Mesothelial cell of epicardium (in vitro differentiated cells): ENCODE measurements around the gene TIGD3. TPM values are rescaled to one million over a fixed set of nuclear protein-coding genes. Genes with fewer than 3 reads are reported as not detected.

Experiments used
- DNase-seq, 2 experiments: peaks; one replicate each; pipeline ENCODE4 v3.0.0; 2021; ENCODE audit warnings: low spot score in 2 of 2; ENCODE audit not compliant: unreplicated experiment in 2 of 2
- H3K27ac Mint-ChIP-seq: 2 replicates; pipeline ENCODE4 v1.8.0; 2021; ENCODE audit warnings: mixed read lengths
- H3K27me3 Mint-ChIP-seq: 2 replicates; pipeline ENCODE4 v1.8.0; 2021; ENCODE audit warnings: low read depth, mixed read lengths
- H3K36me3 Mint-ChIP-seq: 2 replicates; pipeline ENCODE4 v1.8.0; 2021; ENCODE audit warnings: mixed read lengths
- H3K4me1 Mint-ChIP-seq: 2 replicates; pipeline ENCODE4 v1.8.0; 2021; ENCODE audit warnings: mixed read lengths
- H3K4me3 Mint-ChIP-seq: 2 replicates; pipeline ENCODE4 v1.8.0; 2021; ENCODE audit warnings: mild to moderate bottlenecking, moderate library complexity, mixed read lengths
- H3K9me3 Mint-ChIP-seq: 2 replicates; pipeline ENCODE4 v1.8.0; 2021; ENCODE audit warnings: mixed read lengths
- total RNA-seq: library from RNA; stranded (reverse); gene quantifications from 3 replicates; pipeline ENCODE4 v1.2.1, GENCODE V29; 2021
- TF ChIP-seq, protein P1 (sequence below): fragments of 200-600 bp; sonication (generic); IDR thresholded peaks from one replicate; pipeline ENCODE4 v1.5.0; 2021; ENCODE audit warnings: antibody characterized with exemption; ENCODE audit not compliant: unreplicated experiment

The TIGD3 gene
- total RNA-seq, 1 donor from 2014 or later: 0.60 TPM

DNA sequence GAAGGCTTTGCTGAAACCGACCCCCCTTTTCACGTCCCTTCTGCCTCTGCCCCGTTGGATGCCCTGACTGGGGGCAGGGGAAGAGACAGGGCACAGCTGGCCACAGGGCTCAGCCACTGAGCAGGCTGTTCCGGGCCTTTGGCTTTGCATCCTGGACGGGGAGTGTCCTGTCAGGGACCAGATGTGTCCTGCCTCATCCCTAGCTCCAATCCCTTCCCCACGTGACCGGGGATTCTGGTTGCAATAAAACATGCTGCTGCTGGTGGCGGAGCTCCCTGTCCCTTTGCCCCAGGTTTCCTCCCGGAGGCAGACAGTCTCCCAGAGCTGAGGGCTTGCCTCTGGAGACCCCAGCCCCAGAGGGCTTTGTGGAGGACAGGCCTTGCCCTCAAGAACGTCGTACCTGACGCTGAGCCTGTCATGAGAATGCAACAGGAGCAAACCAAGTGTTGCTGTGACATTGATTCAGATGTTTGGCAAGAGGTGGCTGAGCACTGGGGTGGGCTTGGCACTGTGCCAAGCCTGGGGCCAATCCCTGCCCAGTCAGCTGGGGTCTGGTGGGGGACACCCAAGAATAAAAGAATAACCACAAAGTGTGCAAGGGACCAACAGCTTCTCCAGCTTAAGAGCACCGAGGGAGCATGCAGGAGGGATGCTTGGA is 32.6 kb upstream of the TIGD3 start:
- H3K36me3 Mint-ChIP-seq: peaks cover 2% of the 10 kb centered on the region
- TF ChIP-seq, protein P1, sequence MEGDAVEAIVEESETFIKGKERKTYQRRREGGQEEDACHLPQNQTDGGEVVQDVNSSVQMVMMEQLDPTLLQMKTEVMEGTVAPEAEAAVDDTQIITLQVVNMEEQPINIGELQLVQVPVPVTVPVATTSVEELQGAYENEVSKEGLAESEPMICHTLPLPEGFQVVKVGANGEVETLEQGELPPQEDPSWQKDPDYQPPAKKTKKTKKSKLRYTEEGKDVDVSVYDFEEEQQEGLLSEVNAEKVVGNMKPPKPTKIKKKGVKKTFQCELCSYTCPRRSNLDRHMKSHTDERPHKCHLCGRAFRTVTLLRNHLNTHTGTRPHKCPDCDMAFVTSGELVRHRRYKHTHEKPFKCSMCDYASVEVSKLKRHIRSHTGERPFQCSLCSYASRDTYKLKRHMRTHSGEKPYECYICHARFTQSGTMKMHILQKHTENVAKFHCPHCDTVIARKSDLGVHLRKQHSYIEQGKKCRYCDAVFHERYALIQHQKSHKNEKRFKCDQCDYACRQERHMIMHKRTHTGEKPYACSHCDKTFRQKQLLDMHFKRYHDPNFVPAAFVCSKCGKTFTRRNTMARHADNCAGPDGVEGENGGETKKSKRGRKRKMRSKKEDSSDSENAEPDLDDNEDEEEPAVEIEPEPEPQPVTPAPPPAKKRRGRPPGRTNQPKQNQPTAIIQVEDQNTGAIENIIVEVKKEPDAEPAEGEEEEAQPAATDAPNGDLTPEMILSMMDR: no peak
- H3K4me1 Mint-ChIP-seq: peaks cover 4% of the 10 kb centered on the region
- H3K4me3 Mint-ChIP-seq: no peak overlapping the region
- no peak overlapping the region for H3K27ac Mint-ChIP-seq
- no peak for DNase-seq
- no peaks in the 10 kb centered on the region for H3K9me3 Mint-ChIP-seq
- no peaks in the 10 kb centered on the region for H3K27me3 Mint-ChIP-seq

DNA sequence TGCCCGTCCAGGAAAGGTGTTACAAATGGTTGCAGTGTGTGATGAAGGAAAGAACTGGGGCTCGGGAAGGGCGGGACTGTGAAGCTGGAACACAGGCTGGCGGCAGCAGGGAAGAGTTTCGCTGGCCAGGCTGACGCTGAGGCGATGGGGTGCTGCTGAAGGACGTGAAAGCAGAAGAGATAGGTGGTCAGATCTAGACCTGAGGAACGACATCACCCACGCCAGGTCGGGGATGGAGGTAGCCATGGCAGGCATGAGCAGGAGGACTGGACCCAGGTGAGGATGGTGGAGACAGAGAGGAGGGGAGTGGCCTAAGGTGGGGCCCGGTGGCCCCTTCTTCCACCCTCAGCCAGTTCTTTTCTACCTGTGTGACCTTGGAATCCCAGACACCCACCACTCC is 30.7 kb upstream of the TIGD3 start:
- Mint-ChIP-seq H3K4me3 (no peak overlapping the region), H3K36me3 (peaks cover 2% of the 10 kb centered on the region), H3K4me1 (no peaks in the 10 kb centered on the region), H3K9me3 (no peaks in the 10 kb centered on the region), H3K27ac (no peak overlapping the region), H3K27me3 (no peaks in the 10 kb centered on the region)
- DNase-seq: no peak
- TF ChIP-seq, protein P1: no peak

DNA sequence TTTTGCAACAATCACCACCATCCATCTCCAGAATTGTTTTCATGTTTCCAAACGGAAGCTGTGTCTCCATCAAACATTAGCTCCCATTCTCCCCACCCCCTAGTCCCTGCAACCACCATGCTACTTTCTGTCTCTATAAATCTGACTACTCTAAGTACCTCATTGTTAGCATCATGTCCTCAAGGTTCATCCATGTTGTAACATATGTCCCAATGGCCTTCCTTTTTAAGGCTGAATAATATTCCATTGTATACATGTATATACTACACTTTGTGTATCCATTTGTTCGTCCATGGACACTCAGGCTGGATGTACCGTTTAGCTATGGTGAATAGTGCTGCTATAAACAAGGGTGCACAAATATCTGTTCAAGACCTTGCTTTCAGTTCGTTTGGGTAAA is 29.1 kb upstream of the TIGD3 start:
- no peak overlapping the region for H3K27ac Mint-ChIP-seq
- peaks cover 2% of the 10 kb centered on the region for H3K36me3 Mint-ChIP-seq
- no peak overlapping the region for H3K4me3 Mint-ChIP-seq
- TF ChIP-seq, protein P1: no peak
- H3K27me3 Mint-ChIP-seq: no peaks in the 10 kb centered on the region
- DNase-seq: no peak
- no peaks in the 10 kb centered on the region for H3K9me3 Mint-ChIP-seq
- H3K4me1 Mint-ChIP-seq: peaks cover 9% of the 10 kb centered on the region

DNA sequence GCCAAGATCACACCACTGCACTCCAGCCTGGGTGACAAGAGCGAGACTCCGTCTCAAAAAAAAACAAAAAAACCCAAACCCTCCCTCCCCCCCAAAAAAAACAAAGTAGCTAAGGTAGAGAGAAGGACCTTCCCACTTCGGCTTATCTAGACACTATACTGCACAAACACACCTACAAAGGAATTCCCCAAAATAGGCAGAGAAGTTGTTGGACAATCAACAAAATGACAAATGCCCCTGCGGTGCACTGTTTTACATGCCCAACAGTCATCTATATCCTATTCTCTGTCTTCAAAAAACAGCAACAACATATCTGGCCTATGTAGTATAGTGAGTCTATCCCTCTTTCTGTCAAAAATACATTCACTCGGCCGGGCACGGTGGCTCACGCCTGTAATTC is 27.5 kb upstream of the TIGD3 start:
- no peak for DNase-seq
- H3K4me3 Mint-ChIP-seq: no peak overlapping the region
- TF ChIP-seq, protein P1: no peak
- H3K27ac Mint-ChIP-seq: no peak overlapping the region
- no peaks in the 10 kb centered on the region for H3K27me3 Mint-ChIP-seq
- H3K9me3 Mint-ChIP-seq: no peaks in the 10 kb centered on the region
- H3K36me3 Mint-ChIP-seq: peaks cover 2% of the 10 kb centered on the region
- peaks cover 9% of the 10 kb centered on the region for H3K4me1 Mint-ChIP-seq

DNA sequence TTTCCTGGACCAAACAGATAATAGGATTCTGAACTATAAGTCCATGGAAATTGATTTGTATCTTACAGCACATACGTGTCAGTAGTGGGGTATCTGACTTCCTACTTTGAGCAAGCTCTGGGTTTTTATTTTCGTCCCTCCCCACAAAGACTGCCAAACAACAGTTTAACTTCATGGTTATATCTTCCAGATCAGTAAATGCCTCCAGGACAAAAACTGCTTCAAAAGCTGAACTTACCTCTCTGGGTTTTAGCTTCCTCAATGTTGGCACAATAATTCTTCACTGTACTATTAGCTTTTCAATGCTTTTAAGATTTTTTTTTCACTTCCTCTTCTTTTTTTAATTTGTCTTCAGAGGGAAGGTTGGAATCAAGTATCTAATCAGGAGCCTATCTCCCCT is 25.1 kb upstream of the TIGD3 start:
- H3K9me3 Mint-ChIP-seq: no peaks in the 10 kb centered on the region
- no peak overlapping the region for H3K4me3 Mint-ChIP-seq
- TF ChIP-seq, protein P1: no peak
- DNase-seq: no peak
- peak overlapping the region; percentile 79 for H3K27ac Mint-ChIP-seq
- H3K4me1 Mint-ChIP-seq: peaks cover 12% of the 10 kb centered on the region
- H3K36me3 Mint-ChIP-seq: no peaks in the 10 kb centered on the region
- no peaks in the 10 kb centered on the region for H3K27me3 Mint-ChIP-seq
